Ishikawa (cell line): ENCODE measurements around the gene NFAM1.

ENCODE experiments used
- CEBPB ChIP-seq: IDR thresholded peaks from 2 replicates; pipeline ENCODE4 v1.6.1; 2012
- CREB1 ChIP-seq: IDR thresholded peaks from 2 replicates; pipeline ENCODE4 v1.6.1; 2012; ENCODE audit warnings: low read depth
- EGR1 ChIP-seq: IDR thresholded peaks from 2 replicates; pipeline ENCODE4 v1.6.1; 2012
- TAF1 ChIP-seq: IDR thresholded peaks from 2 replicates; pipeline ENCODE4 v1.6.1; 2012; ENCODE audit warnings: low read depth, mild to moderate bottlenecking
- YY1 ChIP-seq: IDR thresholded peaks from 2 replicates; pipeline ENCODE4 v1.6.1; 2012; ENCODE audit warnings: low read depth

DNA sequence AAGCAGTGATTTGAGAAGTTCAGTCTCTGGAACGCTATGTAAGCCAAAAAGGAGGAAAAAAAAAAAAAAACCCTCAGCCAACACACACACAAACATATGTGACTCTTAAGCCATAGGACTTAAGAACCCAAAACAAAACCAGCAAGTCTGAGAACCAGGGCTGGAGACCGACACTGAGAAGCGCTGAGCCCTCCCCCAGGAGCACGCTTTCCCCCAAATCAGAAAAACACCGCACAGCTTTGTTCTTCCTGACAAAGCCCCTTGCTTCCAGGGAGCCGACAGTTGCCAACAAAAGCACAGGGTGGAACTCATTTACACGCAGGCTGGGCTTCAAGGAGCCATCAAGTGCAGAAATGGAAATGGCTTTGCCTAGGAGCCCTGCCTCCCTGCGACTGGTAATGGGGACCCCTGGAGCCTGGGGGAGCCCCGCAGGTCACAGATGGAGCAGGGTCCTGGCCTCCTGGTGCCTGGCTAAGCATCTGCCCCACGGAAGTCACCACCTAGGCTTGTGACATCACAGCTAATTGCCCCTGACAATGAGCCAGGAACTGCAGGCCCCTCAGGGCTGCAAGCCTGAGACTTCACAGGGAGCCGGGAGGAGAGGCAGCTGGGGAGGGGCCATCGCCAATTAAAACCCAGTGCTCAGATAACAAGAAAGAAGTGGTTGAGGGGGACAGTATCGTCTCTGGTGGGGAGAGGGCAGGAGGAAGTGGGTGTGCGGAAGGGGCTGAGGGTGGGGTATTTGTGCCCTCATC lies 66.9 kb downstream of the NFAM1 start:
- TF ChIP-seq CEBPB = no peak
- TF ChIP-seq TAF1 = no peak
- no peak for TF ChIP-seq YY1
- no peak for TF ChIP-seq CREB1
- TF ChIP-seq EGR1 = no peak
